Measurements from ENCODE around the gene CLCN2.

The CLCN2 gene

GRCh38 chr3:184361532-184361931 is at the start of gene CLCN2, which contains the start of gene POLR2H:
CLCN2 (minus strand) TSS chr3:184361605; CDS start chr3:184361479, 126 bp downstream.
POLR2H (plus strand) TSS chr3:184361710; CDS start chr3:184363493, 1,783 bp downstream.
- no peak for DNase-seq (ENCODE audit: low read depth, low spot score)

- no peak for DNase-seq (ENCODE audit: low read depth, low spot score)
These were observed 48.6 kb upstream of the CLCN2 start for GRCh38 chr3:184409946-184410500.

- no peak for DNase-seq (ENCODE audit: low read depth, low spot score)
These were observed 48.0 kb upstream of the CLCN2 start for GRCh38 chr3:184409331-184409926.

- DNase-seq (ENCODE audit: low read depth, low spot score), result no peak
These were observed 43.9 kb upstream of the CLCN2 start for GRCh38 chr3:184405075-184406030.

- no peak for DNase-seq (ENCODE audit: low read depth, low spot score)
These were observed 38.0 kb upstream of the CLCN2 start for GRCh38 chr3:184399410-184399809.

GRCh38 chr3:184395320-184395660 is 33.9 kb upstream of the CLCN2 start:
- no peak for DNase-seq (ENCODE audit: low read depth, low spot score)

GRCh38 chr3:184391266-184391665 is 29.9 kb upstream of the CLCN2 start:
- DNase-seq (ENCODE audit: low read depth, low spot score), result no peak

- DNase-seq (ENCODE audit: low read depth, low spot score), result no peak
These were observed 28.6 kb upstream of the CLCN2 start for GRCh38 chr3:184389935-184390528.

GRCh38 chr3:184389384-184389783 is 28.0 kb upstream of the CLCN2 start:
- no peak for DNase-seq (ENCODE audit: low read depth, low spot score)

- DNase-seq (ENCODE audit: low read depth, low spot score), result no peak
These were observed 27.5 kb upstream of the CLCN2 start for GRCh38 chr3:184388936-184389230.

GRCh38 chr3:184388164-184388935 is 26.9 kb upstream of the CLCN2 start:
- no peak for DNase-seq (ENCODE audit: low read depth, low spot score)

- no peak for DNase-seq (ENCODE audit: low read depth, low spot score)
These were observed 25.8 kb upstream of the CLCN2 start for GRCh38 chr3:184387174-184387714.

- DNase-seq (ENCODE audit: low read depth, low spot score), result no peak
These were observed 24.8 kb upstream of the CLCN2 start for GRCh38 chr3:184386047-184386806.

- DNase-seq (ENCODE audit: low read depth, low spot score), result no peak
These were observed 23.5 kb upstream of the CLCN2 start for GRCh38 chr3:184384856-184385422.

- no peak for DNase-seq (ENCODE audit: low read depth, low spot score)
These were observed 22.9 kb upstream of the CLCN2 start for GRCh38 chr3:184384342-184384741.

- DNase-seq (ENCODE audit: low read depth, low spot score), result no peak
These were observed 21.8 kb upstream of the CLCN2 start for GRCh38 chr3:184383033-184383740.

- no peak for DNase-seq (ENCODE audit: low read depth, low spot score)
These were observed 21.1 kb upstream of the CLCN2 start for GRCh38 chr3:184382326-184383032.

- DNase-seq (ENCODE audit: low read depth, low spot score), result no peak
These were observed 20.1 kb upstream of the CLCN2 start for GRCh38 chr3:184381261-184382224.

Measured in brain pericyte (primary cell).